Gastroesophageal sphincter (tissue), 4 donors: Measurements from ENCODE around the gene RPS5. TPM values are rescaled to one million over a fixed set of nuclear protein-coding genes. Genes with fewer than 3 reads are reported as not detected.
A peak's percentile ranks its signal among the peaks of the same experiment; 100 is the strongest.
"Not testable (repeated sequence)": the region's sequence is repeated elsewhere in the genome, so short reads cannot be mapped to it uniquely, and the experiment has no call there.

Experiments
- ATAC-seq: fragments of 150-250 bp; one replicate; pipeline ENCODE4 v1.9.1; 2016; ENCODE audit warnings: mild to moderate bottlenecking, moderate library complexity
- H3K27ac ChIP-seq, 4 donors: fragments of 200-600 bp; sonication (generic) in 3 of 4; 1 replicate in 3 of 4; 2 replicates in 1 of 4; pipeline ENCODE4 v1.5.1; 2016 to 2019
- H3K27me3 ChIP-seq: fragments of 200-600 bp; sonication (generic); one replicate; pipeline ENCODE4 v1.5.1; 2019
- H3K36me3 ChIP-seq, 2 donors: fragments of 200-600 bp; sonication (generic); one replicate each; pipeline ENCODE4 v1.5.1; 2019; ENCODE audit warnings: control low read depth in 1 of 2
- H3K4me1 ChIP-seq, 3 donors: fragments of 200-600 bp; sonication (generic); 1 replicate in 2 of 3; 2 replicates in 1 of 3; pipeline ENCODE4 v1.5.1; 2016 to 2019; ENCODE audit warnings: control low read depth in 2 of 3
- H3K4me3 ChIP-seq, 2 donors: fragments of 200-600 bp; sonication (generic); one replicate each; pipeline ENCODE4 v1.5.1; 2019; ENCODE audit warnings: mild to moderate bottlenecking in 1 of 2, moderate library complexity in 1 of 2
- H3K9me3 ChIP-seq, 3 donors: fragments of 200-600 bp; sonication (generic); one replicate each; pipeline ENCODE4 v1.5.1; 2017 to 2019; ENCODE audit warnings: control low read depth in 2 of 3
- EP300 ChIP-seq: sonication (generic); formaldehyde crosslinking; IDR thresholded peaks from one replicate; pipeline ENCODE4 v1.6.1; 2017; ENCODE audit warnings: antibody characterized with exemption, mild to moderate bottlenecking
- POLR2A ChIP-seq, 2 donors: fragments of 450-650 bp; IDR thresholded peaks; one replicate each; pipeline ENCODE4 v1.6.1; 2017; ENCODE audit warnings: antibody characterized with exemption in 2 of 2, mild to moderate bottlenecking in 2 of 2, moderate library complexity in 1 of 2
- POLR2AphosphoS5 ChIP-seq: sonication (generic); formaldehyde crosslinking; IDR thresholded peaks from one replicate; pipeline ENCODE4 v1.6.1; 2017; ENCODE audit warnings: antibody characterized with exemption
- WGBS, 2 donors: methylation state at CpG; one replicate each; pipeline ENCODE4 v1.1.5; 2018; ENCODE audit warnings: low coverage in 1 of 2; 5-methylcytosine and 5-hydroxymethylcytosine counted together
- total RNA-seq, 4 donors: library from RNA; depleted of rRNA; stranded (reverse); fragments of >200 nt; gene quantifications; one replicate each; pipeline ENCODE4 v1.1.0, GENCODE V29; 2016
- TF ChIP-seq, protein P1 (sequence below), 4 experiments: fragments of 200-600 bp in 2 of 4; fragments of 450-650 bp in 2 of 4; sonication (generic) in 1 of 4; IDR thresholded peaks; one replicate each; pipeline ENCODE4 v1.5.1; 2017 to 2019; ENCODE audit warnings: antibody characterized with exemption in 4 of 4, mild to moderate bottlenecking in 2 of 4, moderate library complexity in 2 of 4

RPS5 gene
- total RNA-seq, 4 donors from 2014 or later, result 841 to 2,040 (median 1,635) TPM

DNA sequence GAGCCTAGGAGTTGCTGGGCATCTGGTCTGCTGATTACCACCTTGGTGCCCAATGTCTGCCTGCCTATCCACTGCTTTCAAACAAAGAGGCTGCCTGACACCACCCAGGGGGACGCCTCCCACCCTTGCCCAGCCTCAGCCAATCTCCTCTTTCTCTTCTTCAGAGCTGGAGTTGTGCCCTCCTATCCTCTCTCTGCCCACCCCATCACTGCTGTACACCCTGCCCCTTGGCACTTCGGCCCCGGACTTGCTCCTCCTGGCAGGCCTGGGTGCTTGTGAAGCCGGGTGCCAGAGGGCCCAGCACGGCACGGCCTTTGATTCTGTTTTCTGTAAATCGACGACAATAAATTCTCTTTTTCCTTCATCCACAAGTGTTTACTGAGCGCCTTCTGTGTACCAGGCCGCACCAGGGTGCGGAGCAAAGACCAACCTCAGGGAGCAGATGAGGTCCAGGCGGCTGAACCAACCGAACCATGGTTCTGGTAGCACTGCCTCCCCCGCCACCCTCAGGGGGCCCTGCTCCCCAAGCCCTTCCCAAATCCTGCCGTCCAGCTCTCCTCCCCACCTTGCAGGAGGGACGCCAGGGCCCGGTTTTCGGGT, 13.3 kb downstream of the RPS5 start:
- no peak for ATAC-seq

DNA sequence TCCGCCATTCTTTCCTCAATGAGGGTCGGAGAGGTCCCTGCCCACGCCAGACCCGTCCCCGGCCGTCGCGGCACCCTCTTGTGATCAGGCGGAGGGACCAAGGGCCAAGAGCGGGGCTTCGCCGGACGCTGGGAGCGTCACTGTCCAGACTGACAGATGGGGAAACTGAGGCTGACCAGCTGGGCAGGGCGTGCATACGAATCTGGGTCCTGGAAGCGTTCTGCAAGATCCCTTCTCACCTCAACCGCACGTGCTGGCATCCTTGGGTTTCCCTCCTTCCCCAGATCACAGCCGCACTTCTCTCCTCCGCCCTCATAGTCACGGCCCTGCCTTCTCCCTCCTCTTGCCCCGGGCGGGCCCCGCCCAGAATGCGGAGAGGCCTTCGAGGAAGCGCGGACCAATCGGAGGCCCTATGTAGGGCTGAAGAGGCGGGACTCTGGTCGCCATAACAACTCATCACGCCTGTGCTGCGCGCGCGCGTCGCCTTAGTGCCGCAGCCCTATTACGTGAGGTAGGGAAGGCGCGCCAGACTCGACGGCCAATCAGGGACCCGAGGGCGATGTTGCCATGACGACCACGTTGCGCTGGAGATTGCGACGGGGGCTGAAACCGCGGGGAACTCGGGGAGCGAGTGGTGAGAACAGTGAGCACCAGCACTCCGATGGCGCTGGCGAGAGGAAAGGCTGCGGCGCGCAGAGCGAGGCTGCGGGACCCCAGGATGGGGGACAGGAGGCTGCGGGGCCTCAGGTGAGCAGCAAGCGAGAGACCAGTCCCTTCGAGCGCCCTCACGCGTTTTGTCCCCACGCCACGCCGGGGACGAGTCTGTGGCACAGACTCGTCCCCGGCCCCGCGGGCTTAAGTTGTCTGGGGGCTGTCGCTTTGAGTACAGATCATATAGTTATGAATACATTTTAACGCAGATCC, 14.1 kb downstream of the RPS5 start:
- H3K4me3 ChIP-seq, result peak overlapping the region; percentile 34 to 56
- peaks cover 25% of the 10 kb centered on the region for H3K27me3 ChIP-seq
- TF ChIP-seq EP300 (no peak), POLR2AphosphoS5 (peak; percentile 58), POLR2A (IDR thresholded peaks at IDR 0.05) (peak in 1 of 2 donors; percentile 44)
- TF ChIP-seq, protein P1, sequence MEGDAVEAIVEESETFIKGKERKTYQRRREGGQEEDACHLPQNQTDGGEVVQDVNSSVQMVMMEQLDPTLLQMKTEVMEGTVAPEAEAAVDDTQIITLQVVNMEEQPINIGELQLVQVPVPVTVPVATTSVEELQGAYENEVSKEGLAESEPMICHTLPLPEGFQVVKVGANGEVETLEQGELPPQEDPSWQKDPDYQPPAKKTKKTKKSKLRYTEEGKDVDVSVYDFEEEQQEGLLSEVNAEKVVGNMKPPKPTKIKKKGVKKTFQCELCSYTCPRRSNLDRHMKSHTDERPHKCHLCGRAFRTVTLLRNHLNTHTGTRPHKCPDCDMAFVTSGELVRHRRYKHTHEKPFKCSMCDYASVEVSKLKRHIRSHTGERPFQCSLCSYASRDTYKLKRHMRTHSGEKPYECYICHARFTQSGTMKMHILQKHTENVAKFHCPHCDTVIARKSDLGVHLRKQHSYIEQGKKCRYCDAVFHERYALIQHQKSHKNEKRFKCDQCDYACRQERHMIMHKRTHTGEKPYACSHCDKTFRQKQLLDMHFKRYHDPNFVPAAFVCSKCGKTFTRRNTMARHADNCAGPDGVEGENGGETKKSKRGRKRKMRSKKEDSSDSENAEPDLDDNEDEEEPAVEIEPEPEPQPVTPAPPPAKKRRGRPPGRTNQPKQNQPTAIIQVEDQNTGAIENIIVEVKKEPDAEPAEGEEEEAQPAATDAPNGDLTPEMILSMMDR (IDR thresholded peaks at IDR 0.05), result peak in 1 of 4 experiments; percentile 22
- H3K27ac ChIP-seq, result peak overlapping the region in 3 of 4 donors; percentile 66 to 82 (median 73)
- no peaks in the 10 kb centered on the region for H3K9me3 ChIP-seq
- no peaks in the 10 kb centered on the region for H3K36me3 ChIP-seq
- peaks cover 0 to 32% (median 8%) of the 10 kb centered on the region in 3 donors for H3K4me1 ChIP-seq
- peak; percentile 100 for ATAC-seq
- WGBS, 2 donors, result 0% methylated on average over 19 of the region's 80 CpGs; no CpG with 5 or more reads in 1 of the 2 donors

More for the DNA sequence above, 13.3 kb downstream of the RPS5 start:
- 50 to 57% methylated on average over 4 to 7 of the region's 18 CpGs for WGBS, 2 donors
- peak overlapping the region; percentile 18 to 56 for H3K4me3 ChIP-seq
- peak overlapping the region in 3 of 4 donors; percentile 55 to 73 (median 60) for H3K27ac ChIP-seq
- peaks cover 0 to 40% (median 11%) of the 10 kb centered on the region in 3 donors for H3K4me1 ChIP-seq
- peaks cover 0 to 1% of the 10 kb centered on the region in 2 donors for H3K36me3 ChIP-seq
- no peaks in the 10 kb centered on the region for H3K9me3 ChIP-seq
- TF ChIP-seq EP300, result no peak
- no peak for TF ChIP-seq POLR2AphosphoS5
- TF ChIP-seq, protein P1 (IDR thresholded peaks at IDR 0.05), result no peak
- no peak for TF ChIP-seq POLR2A (IDR thresholded peaks at IDR 0.05)
- H3K27me3 ChIP-seq, result peaks cover 33% of the 10 kb centered on the region

DNA sequence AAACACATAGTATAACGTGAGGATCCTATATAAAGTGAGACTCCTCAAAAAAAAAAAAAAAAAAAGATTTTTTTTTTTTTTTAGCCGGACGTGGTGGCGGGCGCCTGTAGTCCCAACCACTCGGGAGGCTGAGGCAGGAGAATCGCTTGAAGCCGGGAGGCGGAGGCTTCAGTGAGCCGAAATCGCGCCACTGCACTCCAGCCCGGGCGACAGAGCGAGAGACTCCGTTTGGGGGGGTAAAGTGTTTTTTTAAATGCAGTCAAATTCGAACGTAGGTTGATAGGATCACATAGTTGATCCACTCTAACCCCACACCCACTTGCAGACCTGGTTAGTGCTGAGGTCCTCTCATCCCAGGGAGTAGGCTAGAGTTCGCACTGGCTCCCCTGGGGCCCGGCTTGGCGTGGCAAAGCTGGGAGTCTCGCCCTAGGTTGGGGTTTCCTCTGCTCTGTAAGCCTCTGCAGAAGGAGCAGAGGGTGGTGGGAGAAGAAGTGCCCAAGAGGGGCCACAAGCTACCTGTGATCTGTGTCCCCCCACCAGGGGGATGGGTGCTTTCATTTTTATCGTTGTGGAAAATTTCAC, 14.9 kb downstream of the RPS5 start:
- H3K4me3 ChIP-seq, result peak overlapping the region; percentile 34 to 56
- no peaks in the 10 kb centered on the region for H3K36me3 ChIP-seq
- no peak for ATAC-seq
- no peaks in the 10 kb centered on the region for H3K9me3 ChIP-seq
- H3K27ac ChIP-seq, result peak overlapping the region in 3 of 4 donors; percentile 66 to 82 (median 73)
- peaks cover 19% of the 10 kb centered on the region for H3K27me3 ChIP-seq
- WGBS, 2 donors, result 29 to 30% methylated on average over 4 to 13 of the region's 23 CpGs
- H3K4me1 ChIP-seq, result peaks cover 0 to 28% (median 8%) of the 10 kb centered on the region in 3 donors
- TF ChIP-seq, protein P1 (IDR thresholded peaks at IDR 0.05), result peak in 1 of 4 experiments; percentile 13
- TF ChIP-seq POLR2AphosphoS5, result no peak

DNA sequence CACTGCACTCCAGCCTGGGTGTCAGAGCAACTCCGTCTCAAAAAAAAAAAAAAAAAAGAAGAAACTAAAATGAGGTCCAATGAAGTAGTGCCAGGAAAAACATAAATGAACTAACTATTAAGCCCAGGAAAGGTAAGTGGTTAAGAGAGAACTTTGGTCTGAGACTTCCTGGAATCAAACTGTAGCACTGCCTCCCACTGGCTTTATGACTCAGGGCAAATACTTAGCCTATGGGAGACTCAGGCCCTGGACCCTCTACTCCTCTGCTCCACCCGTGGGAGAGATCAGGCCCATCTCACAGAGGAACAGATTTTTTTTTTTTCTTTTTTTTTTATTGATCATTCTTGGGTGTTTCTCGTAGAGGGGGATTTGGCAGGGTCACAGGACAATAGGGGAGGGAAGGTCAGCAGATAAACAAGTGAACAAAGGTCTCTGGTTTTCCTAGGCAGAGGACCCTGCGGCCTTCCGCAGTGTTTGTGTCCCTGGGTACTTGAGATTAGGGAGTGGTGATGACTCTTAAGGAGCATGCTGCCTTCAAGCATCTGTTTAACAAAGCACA, 16.9 kb downstream of the RPS5 start:
- peaks cover 0 to 38% (median 14%) of the 10 kb centered on the region in 3 donors for H3K4me1 ChIP-seq
- not testable (repeated sequence) for H3K9me3 ChIP-seq, H3K36me3 ChIP-seq, H3K27ac ChIP-seq, ATAC-seq, H3K4me3 ChIP-seq, H3K27me3 ChIP-seq
- WGBS, 2 donors, result 45 to 94% methylated on average over 2 of the region's 5 CpGs
